B cell (primary cell): ENCODE results near the gene SRD5A1. TPM values are rescaled to one million over a fixed set of nuclear protein-coding genes. Genes with fewer than 3 reads are reported as not detected.

Source experiments
- ATAC-seq: fragments of 200-7000 bp; cut with Tn5 transposase; one replicate; pipeline ENCODE4 v1.10.0; 2021; ENCODE audit warnings: low read depth, mild to moderate bottlenecking, moderate number of reproducible peaks, moderate library complexity
- CTCF ChIA-PET: fragments of 350-600 bp; sonication (Branson Sonifier 250); formaldehyde crosslinking; loops from one replicate; lab custom pipeline; 2021; ENCODE audit warnings: antibody characterized with exemption, inconsistent platforms; lab: Charles Lee
- POLR2A ChIA-PET: fragments of 350-600 bp; sonication (Branson Sonifier 250); formaldehyde crosslinking; loops from one replicate; lab custom pipeline; 2021; ENCODE audit warnings: antibody characterized with exemption; lab: Charles Lee
- DNase-seq: peaks from one replicate; pipeline ENCODE4 v3.0.0; 2013
- H2AFZ ChIP-seq: 2 replicates; pipeline ENCODE4 v1.6.1; 2012; ENCODE audit warnings: mild to moderate bottlenecking, low read depth, low read length; ENCODE audit not compliant: insufficient read depth, poor library complexity, severe bottlenecking
- H3K27ac ChIP-seq, 2 donors: 1 replicate in 1 of 2; 2 replicates in 1 of 2; pipeline ENCODE4 v1.5.1; 2012 to 2013; ENCODE audit warnings: low read length in 2 of 2, mild to moderate bottlenecking in 2 of 2, moderate library complexity in 1 of 2
- H3K27me3 ChIP-seq, 4 experiments: fragments of 200-600 bp in 1 of 4; sonication (generic) in 1 of 4; replicated peaks in 1 of 4; 1 replicate in 2 of 4; 2 replicates in 2 of 4; pipeline versions ENCODE4 v1.6.1 to v1.7.0; 2013 to 2016; ENCODE audit warnings: low read length in 3 of 4, mild to moderate bottlenecking in 2 of 4, mixed read lengths in 1 of 4, moderate library complexity in 1 of 4; ENCODE audit not compliant: insufficient read depth in 4 of 4, control insufficient read depth in 3 of 4; ENCODE audit errors: control extremely low read depth in 1 of 4
- H3K36me3 ChIP-seq, 2 experiments: replicated peaks in 1 of 2; 1 replicate in 1 of 2; 2 replicates in 1 of 2; pipeline versions ENCODE4 v1.6.1 to v1.7.1; 2013; ENCODE audit warnings: low read length in 1 of 2; ENCODE audit not compliant: insufficient read depth in 2 of 2, control insufficient read depth in 1 of 2; ENCODE audit errors: control extremely low read depth in 1 of 2, extremely low read depth in 1 of 2
- H3K4me1 ChIP-seq, 2 donors: fragments of 200-600 bp in 1 of 2; sonication (generic) in 1 of 2; 1 replicate in 1 of 2; 2 replicates in 1 of 2; pipeline versions ENCODE4 v1.5.1 to v1.6.1; 2013 to 2017; ENCODE audit warnings: low read length in 2 of 2; ENCODE audit not compliant: control insufficient read depth in 2 of 2, insufficient read depth in 2 of 2
- H3K4me2 ChIP-seq: replicated peaks from 2 replicates; pipeline ENCODE3; 2012; ENCODE audit warnings: mild to moderate bottlenecking, low read depth, low read length; ENCODE audit not compliant: poor library complexity, severe bottlenecking
- H3K4me3 ChIP-seq, 5 experiments: fragments of 200-600 bp in 1 of 5; sonication (generic) in 1 of 5; 1 replicate in 3 of 5; 2 replicates in 2 of 5; pipeline versions ENCODE4 v1.5.1 to v1.7.0; 2011 to 2016; ENCODE audit warnings: low read length in 4 of 5, mild to moderate bottlenecking in 4 of 5, low read depth in 2 of 5, control low read depth in 1 of 5, moderate library complexity in 1 of 5; ENCODE audit not compliant: insufficient read depth in 1 of 5; ENCODE audit errors: control extremely low read depth in 1 of 5, extremely low read depth in 1 of 5
- H3K79me2 ChIP-seq: fragments of 200-600 bp; sonication (generic); one replicate; pipeline ENCODE4 v1.6.0; 2016; ENCODE audit warnings: low read length; ENCODE audit not compliant: control insufficient read depth, insufficient read depth
- H3K9ac ChIP-seq: fragments of 200-600 bp; sonication (generic); 2 replicates; pipeline ENCODE4 v1.6.1; 2017; ENCODE audit warnings: mild to moderate bottlenecking, low read length, moderate library complexity
- H3K9me3 ChIP-seq, 3 donors: one replicate each; pipeline versions ENCODE4 v1.6.1 to v1.7.1; 2013; ENCODE audit warnings: low read length in 2 of 3; ENCODE audit not compliant: control insufficient read depth in 2 of 3, insufficient read depth in 1 of 3; ENCODE audit errors: control extremely low read depth in 1 of 3
- H4K20me1 ChIP-seq: 2 replicates; pipeline ENCODE4 v1.6.0; 2012; ENCODE audit warnings: mild to moderate bottlenecking, low read length; ENCODE audit not compliant: insufficient read depth, control insufficient read depth, poor library complexity, severe bottlenecking
- H3K27ac Mint-ChIP-seq: one replicate; pipeline ENCODE4 v1.8.0; 2021; ENCODE audit warnings: mixed read lengths
- H3K27me3 Mint-ChIP-seq: one replicate; pipeline ENCODE4 v1.8.0; 2021; ENCODE audit warnings: mixed read lengths
- H3K4me1 Mint-ChIP-seq: one replicate; pipeline ENCODE4 v1.8.0; 2021; ENCODE audit warnings: mixed read lengths
- H3K4me3 Mint-ChIP-seq: one replicate; pipeline ENCODE4 v1.8.0; 2021; ENCODE audit warnings: mixed read lengths
- H3K9me3 Mint-ChIP-seq: one replicate; pipeline ENCODE4 v1.8.0; 2022; ENCODE audit warnings: mixed read lengths; ENCODE audit not compliant: insufficient read depth
- EZH2 ChIP-seq: IDR thresholded peaks from 2 replicates; pipeline ENCODE4 v1.6.1; 2012; ENCODE audit warnings: borderline replicate concordance, low read depth, mild to moderate bottlenecking, moderate library complexity, low read length; ENCODE audit not compliant: insufficient read depth, poor library complexity, severe bottlenecking
- WGBS: methylation state at CpG from one replicate; pipeline ENCODE4 v1.1.5; 2013; ENCODE audit warnings: missing lambda C conversion rate; ENCODE audit not compliant: insufficient coverage; 5-methylcytosine and 5-hydroxymethylcytosine counted together
- intact Hi-C: fragments of 100-400 bp; cut with micrococcal nuclease; formaldehyde crosslinking; loops from one replicate; pipeline ENCODE4 v1.10.0; 2022
- polyA plus RNA-seq: library from polyadenylated mRNA; depleted of rRNA; stranded (reverse); fragments of >200 nt; gene quantifications from 2 replicates; pipeline ENCODE4 v1.2.3, GENCODE V29; 2012
- total RNA-seq, 2 donors: library from RNA; stranded (reverse); fragments of 120-200 nt in 1 of 2; gene quantifications; 1 replicate in 1 of 2; 2 replicates in 1 of 2; pipeline versions ENCODE4 v1.2.3 to v1.2.4, GENCODE V29; 2013 to 2022
- TF ChIP-seq, protein P1 (sequence below): fragments of 200-600 bp; IDR thresholded peaks from one replicate; pipeline ENCODE4 v1.8.0; 2022; ENCODE audit warnings: antibody characterized with exemption, mild to moderate bottlenecking

SRD5A1 gene
- total and polyA plus RNA-seq, 2 donors (not counting 1 experiment from before 2014, with no cell fraction given) = 17.2 to 29.2 TPM

GRCh38 chr5:6604341-6604740, 28.9 kb upstream of the SRD5A1 start:
- Mint-ChIP-seq H3K4me1 (no peaks in the 10 kb centered on the region), H3K9me3 (no peaks in the 10 kb centered on the region), H3K4me3 (no peak overlapping the region), H3K27me3 (no peaks in the 10 kb centered on the region), H3K27ac (no peak overlapping the region)
- Histone ChIP-seq H3K27me3 (no peaks in the 10 kb centered on the region), H2AFZ (no peak overlapping the region), H3K4me2 (no peak overlapping the region), H3K27ac (no peak overlapping the region), H3K79me2 (peaks cover 6% of the 10 kb centered on the region), H4K20me1 (peaks cover 2% of the 10 kb centered on the region), H3K36me3 (peaks cover 11 to 92% of the 10 kb centered on the region in 2 experiments), H3K9me3 (no peaks in the 10 kb centered on the region), H3K4me1 (no peaks in the 10 kb centered on the region), H3K9ac (no peak overlapping the region), H3K4me3 (no peak overlapping the region)
- TF ChIP-seq, protein P1, sequence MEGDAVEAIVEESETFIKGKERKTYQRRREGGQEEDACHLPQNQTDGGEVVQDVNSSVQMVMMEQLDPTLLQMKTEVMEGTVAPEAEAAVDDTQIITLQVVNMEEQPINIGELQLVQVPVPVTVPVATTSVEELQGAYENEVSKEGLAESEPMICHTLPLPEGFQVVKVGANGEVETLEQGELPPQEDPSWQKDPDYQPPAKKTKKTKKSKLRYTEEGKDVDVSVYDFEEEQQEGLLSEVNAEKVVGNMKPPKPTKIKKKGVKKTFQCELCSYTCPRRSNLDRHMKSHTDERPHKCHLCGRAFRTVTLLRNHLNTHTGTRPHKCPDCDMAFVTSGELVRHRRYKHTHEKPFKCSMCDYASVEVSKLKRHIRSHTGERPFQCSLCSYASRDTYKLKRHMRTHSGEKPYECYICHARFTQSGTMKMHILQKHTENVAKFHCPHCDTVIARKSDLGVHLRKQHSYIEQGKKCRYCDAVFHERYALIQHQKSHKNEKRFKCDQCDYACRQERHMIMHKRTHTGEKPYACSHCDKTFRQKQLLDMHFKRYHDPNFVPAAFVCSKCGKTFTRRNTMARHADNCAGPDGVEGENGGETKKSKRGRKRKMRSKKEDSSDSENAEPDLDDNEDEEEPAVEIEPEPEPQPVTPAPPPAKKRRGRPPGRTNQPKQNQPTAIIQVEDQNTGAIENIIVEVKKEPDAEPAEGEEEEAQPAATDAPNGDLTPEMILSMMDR = no peak
- TF ChIP-seq EZH2 = no peak
- 88% methylated on average over 2 of the region's 6 CpGs for WGBS
- DNase-seq = no peak
- ChIA-PET POLR2A (no interaction called here), CTCF (no interaction called here)
- intact Hi-C loops = no loop called here
- no peak for ATAC-seq

GRCh38 chr5:6604946-6605345, 28.3 kb upstream of the SRD5A1 start:
- ChIA-PET POLR2A (interaction anchor here (0.6 kb wide), 1 partner anchor 18 kb away, joined by 4 read pairs; no protein-coding TSS in a partner anchor), CTCF (no interaction called here)
- H3K9me3 ChIP-seq = no peaks in the 10 kb centered on the region
- no peak for TF ChIP-seq EZH2
- TF ChIP-seq, protein P1 = no peak
- Mint-ChIP-seq H3K27ac (no peak overlapping the region), H3K27me3 (no peaks in the 10 kb centered on the region), H3K4me1 (no peaks in the 10 kb centered on the region), H3K9me3 (no peaks in the 10 kb centered on the region), H3K4me3 (no peak overlapping the region)
- intact Hi-C loops = no loop called here
- H3K4me1 ChIP-seq = no peaks in the 10 kb centered on the region
- H3K27ac ChIP-seq = no peak overlapping the region
- no peaks in the 10 kb centered on the region for H3K27me3 ChIP-seq
- no peak overlapping the region for H3K4me2 ChIP-seq
- no peak for DNase-seq
- ATAC-seq = no peak
- no peak overlapping the region for H2AFZ ChIP-seq
- H3K79me2 ChIP-seq = peaks cover 6% of the 10 kb centered on the region
- WGBS = 99% methylated on average over 12 of the region's 12 CpGs
- peaks cover 11 to 92% of the 10 kb centered on the region in 2 experiments for H3K36me3 ChIP-seq
- peaks cover 6% of the 10 kb centered on the region for H4K20me1 ChIP-seq
- no peak overlapping the region for H3K4me3 ChIP-seq
- H3K9ac ChIP-seq = no peak overlapping the region
